Hypothalamus (tissue), 51 donors: ENCODE measurements around the gene RAB8B.
"Not testable (repeated sequence)": the region's sequence is repeated elsewhere in the genome, so short reads cannot be mapped to it uniquely, and the experiment has no call there.

Source experiments
- DNase-seq, 51 donors: peaks; one replicate each; lab custom pipeline; 2025; lab: John Stamatoyannopoulos, UW

RAB8B gene

DNA sequence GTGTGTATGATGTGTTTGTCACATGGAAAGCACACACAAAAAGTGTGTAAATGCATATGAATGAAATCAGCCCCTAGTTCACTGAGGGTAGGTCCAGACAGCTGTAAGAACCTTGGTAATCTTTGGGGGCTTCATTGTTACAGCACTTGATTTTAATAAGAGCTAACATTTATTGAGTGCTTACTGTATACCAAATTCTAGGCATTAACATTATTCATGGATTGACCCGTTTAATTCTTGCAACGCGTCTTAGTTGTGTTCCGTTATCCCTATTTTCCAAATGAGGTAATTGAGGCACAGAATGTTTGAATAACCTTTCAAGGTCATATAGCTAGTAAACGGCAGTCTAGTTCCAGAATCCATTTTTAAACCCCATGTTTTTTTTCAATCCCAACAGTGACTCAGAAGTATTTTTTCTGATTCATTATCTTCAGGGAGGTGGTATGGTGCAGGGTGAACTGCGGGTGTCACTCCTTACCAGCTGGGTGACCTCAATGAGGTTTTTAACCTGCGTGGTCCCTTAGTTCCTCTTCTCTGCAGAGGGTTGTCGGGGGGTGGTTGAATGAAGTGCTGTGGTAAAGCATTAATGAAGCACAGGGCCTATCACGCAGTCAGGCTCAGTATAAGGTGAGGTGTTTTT is 14.2 kb downstream of the RAB8B start:
- DNase-seq = no peak

DNA sequence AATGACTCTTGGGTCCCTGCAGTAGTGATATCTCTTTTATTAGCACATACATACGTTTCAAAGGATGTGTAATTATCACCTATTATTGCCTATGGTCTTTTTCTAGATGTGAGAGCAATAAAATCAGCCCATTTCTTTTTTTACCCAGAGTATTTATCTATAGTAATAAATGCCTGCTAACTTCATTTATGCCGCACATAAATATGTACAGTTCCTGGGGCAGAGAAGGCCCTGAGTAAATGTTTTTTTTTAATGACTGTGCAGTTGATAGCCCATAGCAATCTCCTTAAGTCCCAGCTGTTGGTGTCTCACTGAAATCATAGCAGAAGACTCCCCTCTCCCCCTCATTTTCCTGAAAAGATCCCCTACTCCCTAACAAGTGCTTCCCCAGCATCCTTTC is 16.7 kb downstream of the RAB8B start:
- DNase-seq = no peak

DNA sequence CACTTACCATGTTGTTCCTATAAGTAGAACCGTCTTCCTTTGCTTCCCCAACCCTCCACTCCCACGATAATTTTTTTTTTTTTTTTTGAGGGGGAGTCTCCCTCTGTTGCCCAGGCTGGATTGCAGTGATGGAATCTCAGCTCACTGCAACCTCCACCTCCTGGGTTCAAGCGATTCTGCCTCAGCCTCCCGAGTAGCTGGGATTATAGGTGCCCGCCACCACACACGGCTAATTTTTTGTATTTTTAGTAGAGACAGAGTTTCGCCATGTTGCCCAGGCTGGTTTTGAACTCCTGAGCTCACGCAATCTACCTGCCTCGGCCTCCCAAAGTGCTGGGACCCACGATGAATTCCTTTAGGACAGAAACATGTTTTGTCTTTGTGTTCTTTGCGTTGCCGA is 19.4 kb downstream of the RAB8B start:
- DNase-seq = not testable (repeated sequence)

DNA sequence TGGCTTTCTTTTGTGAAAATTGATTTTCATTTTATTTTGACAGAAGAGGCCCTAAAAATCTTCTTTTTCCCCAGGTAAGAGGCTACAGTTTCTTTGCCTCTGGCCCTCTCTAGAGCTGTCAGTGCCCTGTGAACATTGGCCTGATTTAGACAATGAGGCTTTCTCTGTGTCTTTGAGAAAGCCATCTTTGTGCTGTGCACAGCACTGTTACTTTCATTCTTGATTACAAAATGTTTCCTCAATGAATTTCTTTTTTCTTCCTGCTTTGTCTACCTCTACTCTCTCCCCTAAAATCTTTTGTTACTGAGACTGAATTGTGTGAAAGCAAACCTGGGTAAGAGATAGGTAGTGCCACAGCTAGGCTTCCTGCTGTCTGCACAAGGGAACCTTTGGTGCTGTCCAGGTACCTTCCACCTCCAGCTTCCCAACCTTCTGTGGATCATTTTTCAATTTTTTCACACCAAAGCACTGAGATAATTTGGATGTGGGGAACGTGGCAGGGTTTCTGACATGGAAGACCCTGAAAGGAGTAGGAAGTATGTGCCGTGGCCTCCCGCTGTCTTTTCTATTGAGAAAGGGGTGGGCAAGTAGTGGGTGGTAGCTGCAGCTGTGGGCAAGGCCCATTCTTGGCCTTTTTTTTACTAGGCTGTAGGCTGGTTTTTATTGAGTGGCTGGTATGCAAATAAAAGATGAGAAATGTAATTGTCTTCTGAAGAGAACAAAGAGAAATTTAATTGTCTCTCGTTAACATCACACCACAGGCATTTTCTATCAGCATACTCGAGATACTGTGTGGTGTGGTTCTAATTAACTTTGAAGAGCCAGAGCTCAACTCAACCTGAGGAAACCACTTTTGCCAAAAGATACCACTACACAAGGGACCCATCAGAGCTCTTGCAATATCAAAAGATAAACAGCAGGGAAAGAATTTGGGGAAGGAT is 21.0 kb downstream of the RAB8B start:
- DNase-seq = peak in 15 of 51 donors; percentile 7 to 82 (median 19)

DNA sequence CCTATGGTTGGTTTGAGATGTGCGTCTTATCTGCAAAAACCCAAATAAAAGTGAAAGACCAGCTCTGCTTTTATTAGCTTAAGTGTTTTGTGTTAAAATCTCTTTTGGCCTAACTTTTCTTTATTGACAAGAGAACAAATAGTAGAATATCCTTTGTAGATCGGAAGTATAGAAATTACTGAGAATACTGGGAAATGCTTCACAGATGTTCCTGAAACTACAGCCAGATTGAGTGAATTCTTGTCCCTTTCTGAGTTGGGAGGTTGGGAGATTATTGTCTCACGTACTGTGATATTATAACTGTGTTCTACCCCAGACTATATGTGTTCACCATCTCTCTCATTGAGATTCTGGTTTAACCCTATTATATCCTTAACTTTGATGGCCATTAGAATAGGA is 21.7 kb downstream of the RAB8B start:
- DNase-seq = no peak

GRCh38 chr15:63211549-63211948 is 22.1 kb downstream of the RAB8B start:
- no peak for DNase-seq

DNA sequence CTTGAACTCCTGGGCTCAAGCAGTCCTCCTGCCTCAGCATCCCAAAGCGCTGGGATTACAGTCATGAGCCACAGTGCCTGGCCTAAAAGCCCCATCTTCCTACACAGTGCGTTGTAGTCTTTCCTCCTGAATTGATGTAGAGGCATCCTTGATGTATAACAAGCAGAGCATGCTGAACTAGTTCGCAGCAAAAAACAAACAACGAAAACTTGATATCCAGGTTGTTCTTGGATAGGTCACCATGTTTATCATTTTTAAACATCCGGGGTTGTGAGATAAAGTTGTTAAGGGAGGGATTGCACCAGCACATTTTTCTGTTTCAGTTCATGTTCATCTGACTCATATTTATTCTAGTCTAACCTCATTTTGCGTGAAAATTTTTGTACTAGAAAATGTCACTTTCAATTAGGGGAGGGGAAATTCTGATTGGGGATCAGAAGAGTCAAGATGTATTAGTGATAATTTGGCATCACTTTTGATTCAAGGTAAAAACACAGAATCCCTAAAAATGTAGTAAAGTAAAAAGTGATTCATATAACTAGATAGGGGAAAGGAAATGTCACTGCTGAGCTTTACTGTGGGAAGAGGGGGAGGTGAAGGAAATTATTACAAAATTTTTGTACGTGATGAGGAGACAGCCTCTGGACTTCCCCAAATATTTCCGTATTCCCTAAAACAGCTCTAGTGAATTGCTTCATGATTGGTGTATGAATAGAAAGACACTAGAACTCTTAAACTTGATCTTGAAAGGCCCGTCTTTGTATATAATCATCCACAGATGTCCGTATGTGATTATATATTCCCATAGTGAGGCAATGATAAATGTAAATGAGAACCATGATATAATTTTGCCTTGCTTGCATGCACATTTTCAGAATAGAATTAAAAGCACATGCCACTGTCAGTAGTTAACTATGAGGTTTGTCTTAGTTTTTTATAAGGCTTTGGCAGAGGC is 22.9 kb downstream of the RAB8B start:
- no peak for DNase-seq

DNA sequence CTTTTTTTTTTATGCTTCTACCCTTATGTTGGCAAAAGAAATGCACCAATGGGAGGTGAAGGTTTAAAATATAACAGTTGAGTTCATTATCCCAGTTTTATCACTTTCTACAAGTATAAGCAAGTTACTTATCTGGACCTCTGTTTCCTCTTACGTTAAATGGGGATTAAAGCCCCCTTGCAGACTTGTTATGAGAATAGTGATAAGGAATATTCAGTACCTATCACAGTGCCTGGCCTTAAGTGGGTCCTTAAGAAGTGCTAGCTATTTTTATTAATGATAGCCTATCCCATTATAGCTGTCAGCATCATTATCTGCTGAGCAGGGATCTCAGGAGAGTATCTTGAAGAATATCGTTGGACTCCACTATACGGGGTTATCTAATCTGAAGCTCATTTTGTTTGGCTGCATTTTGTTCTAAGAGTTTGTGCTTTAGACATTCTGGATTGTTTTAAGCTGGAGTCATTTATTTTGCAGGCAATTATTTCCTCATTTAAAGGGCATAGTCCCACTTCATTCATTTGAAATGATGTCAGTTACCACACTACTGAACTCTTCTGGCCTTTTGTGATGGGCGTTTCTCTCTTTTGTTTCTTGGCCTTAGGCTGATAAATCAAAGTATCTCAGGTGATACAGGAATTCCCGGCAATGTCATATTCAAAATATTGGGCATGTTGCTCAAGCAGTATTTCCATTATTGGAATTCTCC is 28.8 kb downstream of the RAB8B start:
- DNase-seq = no peak

DNA sequence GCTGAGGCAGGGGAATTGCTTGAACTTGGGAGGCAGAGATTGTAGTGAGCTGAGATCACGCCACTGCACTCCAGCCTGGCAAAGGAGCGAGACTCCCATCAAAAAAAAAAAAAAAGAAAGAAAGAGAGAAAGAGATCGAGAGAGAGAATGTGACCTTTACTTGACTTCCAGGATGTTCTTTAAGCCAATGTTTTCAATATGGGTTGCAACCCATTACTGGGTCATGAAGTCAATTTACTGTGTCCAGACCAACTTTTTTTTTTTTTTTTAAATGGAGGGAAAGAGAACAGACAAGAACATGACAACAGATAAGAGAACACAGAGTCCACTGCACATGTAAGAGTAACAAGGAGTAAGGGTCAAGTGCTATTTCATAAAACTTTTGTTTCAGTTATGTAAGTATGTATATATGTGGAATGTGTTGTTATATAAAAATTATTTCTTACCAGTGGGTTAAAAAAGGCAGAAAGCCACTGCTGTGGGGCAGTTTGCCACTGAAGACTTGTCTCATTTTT is 29.8 kb downstream of the RAB8B start:
- no peak for DNase-seq

DNA sequence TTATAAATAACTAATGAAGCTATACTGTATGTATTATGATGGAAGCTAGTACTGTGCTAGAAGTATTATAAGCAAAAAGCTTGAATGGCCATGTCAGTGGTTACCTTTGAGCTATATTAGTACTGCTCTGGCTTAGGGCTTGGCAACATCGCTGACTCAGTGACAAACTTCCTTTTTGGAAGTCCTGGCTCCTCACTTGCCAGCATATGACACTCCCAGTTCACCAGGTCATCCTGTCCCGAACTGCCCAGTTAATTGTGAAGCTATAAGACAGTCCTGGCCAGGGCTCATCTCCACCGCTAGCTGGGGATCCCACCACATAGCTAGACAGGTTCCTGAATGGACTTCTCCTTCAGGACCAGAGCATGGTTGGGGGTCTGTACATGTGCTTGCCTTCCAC is 31.9 kb downstream of the RAB8B start:
- DNase-seq = no peak

GRCh38 chr15:63223463-63223862 is 34.1 kb downstream of the RAB8B start:
- no peak for DNase-seq

- no peak for DNase-seq
These were observed 36.0 kb downstream of the RAB8B start for GRCh38 chr15:63225381-63225780.

- no peak for DNase-seq
These were observed 36.9 kb downstream of the RAB8B start for GRCh38 chr15:63226155-63226883.

GRCh38 chr15:63226966-63227401 is 37.6 kb downstream of the RAB8B start:
- DNase-seq = no peak

DNA sequence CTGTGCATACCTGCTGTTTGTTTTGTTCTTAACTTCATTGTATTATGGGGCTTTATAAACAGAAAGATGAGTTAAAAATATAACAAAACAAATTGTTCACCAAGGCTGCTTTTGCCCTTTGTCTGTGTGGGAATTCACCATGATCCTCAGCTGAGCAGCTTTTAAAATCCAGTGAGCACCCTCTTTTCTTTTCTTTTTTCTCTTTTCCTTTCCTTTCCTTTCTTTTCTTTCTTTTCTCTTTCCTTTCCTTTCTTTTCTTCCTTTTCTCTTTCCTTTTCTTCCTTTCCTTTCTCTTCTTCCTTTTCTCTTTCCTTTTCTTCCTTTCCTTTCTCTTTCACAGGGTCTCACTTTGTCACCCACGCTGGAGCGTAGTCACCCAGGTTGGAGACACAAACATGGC is 38.3 kb downstream of the RAB8B start:
- no peak for DNase-seq

GRCh38 chr15:63231206-63231605 is 41.8 kb downstream of the RAB8B start:
- no peak for DNase-seq

DNA sequence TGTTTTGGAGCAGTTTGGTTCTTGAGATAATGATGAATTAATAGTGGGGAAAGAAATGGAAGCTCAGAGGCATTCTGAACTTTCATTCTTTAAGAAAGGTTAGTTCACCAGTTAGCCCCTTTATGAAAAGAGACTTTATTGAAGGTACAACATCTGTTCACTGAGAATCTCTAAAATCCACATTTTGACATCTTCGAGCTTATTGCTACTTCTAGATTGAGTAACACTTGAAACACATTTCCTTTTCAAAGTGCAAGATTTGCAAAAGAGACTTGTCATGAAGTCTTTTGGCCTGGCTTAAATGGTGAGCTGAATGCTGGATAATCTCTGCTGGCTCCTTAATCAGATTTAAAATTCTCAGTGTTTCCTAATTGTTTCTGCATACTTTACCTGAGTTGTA is 42.3 kb downstream of the RAB8B start:
- no peak for DNase-seq

- no peak for DNase-seq
These were observed 43.0 kb downstream of the RAB8B start for GRCh38 chr15:63232405-63232804.

- DNase-seq = no peak
These were observed 43.5 kb downstream of the RAB8B start for GRCh38 chr15:63232943-63233342.
